HG02623 (cell line): ENCODE data around the gene TSEN15.

Experiments used
- ATAC-seq: cut with Tn5 transposase; IDR thresholded peaks from one replicate; pipeline ENCODE4 v1.9.1; 2021; ENCODE audit warnings: moderate library complexity; ENCODE audit not compliant: unreplicated experiment

TSEN15 gene

DNA sequence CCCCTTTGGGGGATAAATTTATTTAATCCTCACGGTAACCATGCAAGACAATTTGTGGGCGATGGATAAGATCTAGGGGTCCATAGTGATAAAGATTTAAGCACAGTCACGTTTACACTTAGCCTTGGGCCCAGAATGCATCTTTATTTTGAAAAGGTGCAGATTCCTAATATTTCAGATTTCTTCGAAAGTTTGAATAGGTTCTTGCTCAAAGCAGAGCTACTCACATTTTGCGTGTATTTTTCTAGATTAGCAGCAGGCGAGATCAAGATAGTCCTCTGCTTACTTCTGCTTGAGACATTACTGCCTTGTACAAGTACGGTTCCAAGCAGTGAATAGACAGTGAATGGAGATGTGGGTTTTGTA lies 647 bp downstream of the TSEN15 start:
- no peak for ATAC-seq

DNA sequence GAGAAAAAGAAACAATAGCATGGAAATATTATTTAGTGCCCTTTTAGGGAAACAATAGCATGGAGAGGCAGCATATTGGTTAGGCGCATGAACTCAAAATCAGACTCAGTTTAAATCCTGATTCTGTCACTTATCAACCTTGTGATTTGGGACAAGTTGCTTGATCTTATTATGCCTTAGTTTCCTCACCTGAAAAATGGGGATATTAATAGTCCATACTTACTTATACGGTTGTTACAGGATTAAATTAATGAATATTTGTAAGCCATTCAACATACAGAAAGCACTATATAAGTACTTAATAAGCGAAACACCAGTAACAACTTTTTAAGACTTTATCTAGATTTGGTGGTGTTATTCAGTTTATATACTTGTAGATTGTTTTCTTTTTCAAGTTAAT lies 1.2 kb downstream of the TSEN15 start:
- ATAC-seq = no peak

GRCh38 chr1:184053881-184054280 lies 2.4 kb downstream of the TSEN15 start:
- ATAC-seq = no peak

- no peak for ATAC-seq
Observed at GRCh38 chr1:184056921-184057555, 5.5 kb downstream of the TSEN15 start.

DNA sequence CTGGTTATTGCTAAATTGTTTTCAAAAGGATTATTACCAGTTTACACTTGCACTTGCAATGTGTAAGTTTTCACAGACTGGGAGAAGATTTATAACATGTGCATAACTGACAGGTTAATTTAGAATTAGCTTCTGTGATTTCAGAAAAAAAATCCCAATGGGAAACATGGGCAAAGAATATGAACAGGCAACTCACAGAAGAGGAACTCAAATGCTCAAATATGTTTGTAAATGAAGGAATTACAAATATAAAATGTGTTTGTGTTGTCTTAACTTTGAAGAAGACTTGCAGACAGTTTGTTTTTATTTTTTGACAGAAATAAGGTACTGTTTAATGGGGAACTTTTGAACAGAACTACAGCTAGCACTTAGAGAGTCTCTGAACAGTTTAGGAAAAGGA lies 8.4 kb downstream of the TSEN15 start:
- ATAC-seq = no peak

DNA sequence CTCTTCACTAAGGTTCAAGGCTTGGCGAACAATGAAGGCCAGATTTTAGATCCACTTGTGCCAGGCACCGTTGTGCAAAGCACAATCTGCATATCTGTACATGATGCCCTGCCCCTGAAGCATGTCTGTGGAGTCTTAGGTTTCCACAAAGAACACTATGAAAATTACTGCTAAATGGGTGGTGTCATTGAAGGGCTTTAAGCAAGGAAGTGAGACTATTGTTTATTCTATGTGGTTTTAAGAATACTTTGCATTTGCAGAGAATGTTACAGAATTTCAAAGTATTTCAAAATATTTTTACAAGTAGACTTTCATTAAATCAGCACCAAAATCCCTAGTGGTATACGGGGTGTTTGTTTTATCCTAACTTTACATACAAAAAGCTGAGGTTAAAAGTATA lies 8.8 kb downstream of the TSEN15 start:
- no peak for ATAC-seq

- no peak for ATAC-seq
Observed at GRCh38 chr1:184061396-184062003, 10.0 kb downstream of the TSEN15 start.

DNA sequence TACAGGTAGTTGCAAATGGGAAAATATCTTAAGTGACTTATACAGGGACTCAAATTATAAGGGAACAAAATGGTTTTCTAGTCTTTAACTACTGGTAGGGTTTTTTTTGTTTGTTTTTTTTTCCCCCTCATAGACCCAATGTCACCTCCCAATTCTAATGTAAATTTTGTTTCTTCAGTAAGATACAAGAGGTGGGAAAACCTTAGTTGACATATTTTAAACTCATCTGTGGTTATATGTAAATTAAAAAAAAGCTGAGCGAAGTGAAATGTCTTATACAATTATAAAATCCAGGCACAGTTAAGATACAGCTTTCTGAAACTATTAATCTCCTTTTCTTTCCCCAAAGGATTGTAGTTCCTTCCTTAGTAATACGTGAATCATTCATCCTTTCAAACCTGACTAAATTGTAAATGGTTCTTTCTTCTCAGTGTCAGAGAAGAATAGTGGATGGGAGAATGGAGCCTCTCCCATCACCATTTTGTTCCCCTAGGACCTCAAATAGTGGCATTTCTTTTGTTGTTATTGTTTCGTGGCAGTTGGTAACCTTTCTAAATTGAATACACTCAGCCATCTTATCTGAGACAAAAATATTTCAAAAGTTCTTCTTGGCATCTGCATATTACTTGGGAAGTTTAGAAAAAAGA lies 11.2 kb downstream of the TSEN15 start:
- no peak for ATAC-seq

GRCh38 chr1:184065559-184065958 lies 14.0 kb downstream of the TSEN15 start:
- no peak for ATAC-seq

DNA sequence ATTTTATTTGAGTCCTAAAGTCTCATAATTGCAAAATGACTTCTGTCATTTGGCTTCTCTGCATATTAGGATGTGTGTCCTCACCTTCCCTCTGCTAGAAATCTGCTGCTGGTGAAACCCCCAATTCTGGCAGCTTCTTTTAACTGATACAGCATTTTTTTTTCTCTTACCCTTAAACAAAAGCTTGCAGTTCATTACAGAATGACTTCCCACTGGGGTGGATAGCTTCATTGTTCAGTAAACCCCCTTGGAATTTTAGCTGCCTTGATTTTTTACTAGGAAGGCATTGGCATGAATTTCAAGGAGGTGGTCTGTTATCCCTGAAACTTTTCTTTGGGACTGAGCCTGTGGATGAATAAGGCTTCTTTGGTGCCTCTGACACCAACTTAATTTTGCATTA lies 16.8 kb downstream of the TSEN15 start:
- no peak for ATAC-seq

- no peak for ATAC-seq
Observed at GRCh38 chr1:184069675-184070074, 18.1 kb downstream of the TSEN15 start.

GRCh38 chr1:184072376-184072775 lies 20.8 kb downstream of the TSEN15 start:
- ATAC-seq = no peak

GRCh38 chr1:184074383-184074782 lies 22.9 kb downstream of the TSEN15 start:
- ATAC-seq = no peak

DNA sequence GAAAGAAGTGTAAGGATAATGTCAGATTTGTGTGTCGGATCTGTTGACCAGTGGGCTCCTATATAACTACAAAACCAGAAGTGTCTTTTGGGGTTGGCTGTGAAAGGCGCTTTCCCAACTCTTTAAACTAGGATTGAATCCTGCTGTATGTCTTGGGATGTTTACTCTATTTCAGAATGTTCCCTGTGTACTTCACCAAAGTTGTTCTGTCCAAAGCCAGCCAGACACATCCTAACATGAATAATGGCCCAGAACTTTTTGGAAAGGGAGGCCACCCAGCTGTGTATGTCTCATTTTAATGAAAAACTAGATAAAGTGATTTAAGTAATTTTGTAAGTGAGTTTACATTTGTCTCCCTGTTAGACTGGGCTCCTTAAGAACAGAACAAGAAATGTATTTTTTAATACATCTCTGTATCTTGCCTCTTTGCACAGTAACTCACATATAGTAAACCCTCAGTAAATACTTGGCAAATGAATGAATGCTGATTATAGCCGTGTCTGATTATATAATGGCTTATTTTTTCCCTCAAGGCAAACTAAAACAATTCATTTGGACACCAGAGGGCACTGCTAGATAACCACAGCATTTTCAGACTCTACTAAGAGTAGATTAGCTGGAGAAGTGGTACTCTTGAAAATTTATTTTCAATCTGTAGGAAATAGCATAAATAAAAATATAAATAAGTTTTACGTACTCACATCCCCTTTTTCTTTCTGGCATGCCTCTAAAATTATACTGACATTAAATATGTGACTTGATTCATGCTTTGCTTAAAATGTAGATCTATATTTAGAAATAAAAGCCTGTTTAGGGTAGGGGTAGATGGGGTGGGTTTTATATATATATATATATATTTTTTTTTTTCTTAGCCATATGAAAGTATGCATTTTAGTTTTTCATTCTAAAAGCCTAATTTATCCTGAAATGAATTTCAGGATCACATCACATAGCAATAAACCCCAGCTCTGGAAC lies 23.8 kb downstream of the TSEN15 start:
- no peak for ATAC-seq

DNA sequence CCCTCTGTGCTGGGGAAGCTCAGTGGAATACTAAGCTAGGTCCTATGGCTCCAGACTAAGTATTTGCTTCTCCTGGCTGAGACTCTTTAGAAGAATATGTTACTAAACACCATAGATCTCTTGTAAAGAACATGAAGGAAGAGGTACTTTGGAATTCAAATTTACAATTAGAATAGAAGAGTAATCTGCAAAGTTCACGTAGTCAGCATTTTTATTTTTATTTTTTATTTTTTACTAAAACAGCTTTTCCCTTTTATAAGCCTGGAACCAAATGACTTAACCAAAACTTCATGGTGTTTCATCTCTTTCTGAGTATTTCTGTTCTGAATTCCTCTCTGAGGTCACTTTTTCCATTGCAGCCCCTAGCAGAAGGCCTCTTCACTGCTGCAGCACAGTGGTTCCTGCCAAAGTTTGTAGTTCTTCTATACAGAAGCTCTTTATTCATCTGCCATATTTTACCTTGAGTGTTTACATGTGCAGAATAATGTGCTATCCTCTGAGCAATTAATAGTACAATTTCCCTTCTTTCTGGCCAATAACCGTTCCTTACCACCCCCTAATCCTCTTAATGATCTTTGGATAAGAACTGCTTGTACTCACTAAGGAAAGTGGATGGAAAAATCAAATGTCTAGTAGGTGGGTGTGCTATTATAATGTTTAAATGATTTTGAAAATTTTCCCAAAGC lies 27.2 kb downstream of the TSEN15 start:
- no peak for ATAC-seq

DNA sequence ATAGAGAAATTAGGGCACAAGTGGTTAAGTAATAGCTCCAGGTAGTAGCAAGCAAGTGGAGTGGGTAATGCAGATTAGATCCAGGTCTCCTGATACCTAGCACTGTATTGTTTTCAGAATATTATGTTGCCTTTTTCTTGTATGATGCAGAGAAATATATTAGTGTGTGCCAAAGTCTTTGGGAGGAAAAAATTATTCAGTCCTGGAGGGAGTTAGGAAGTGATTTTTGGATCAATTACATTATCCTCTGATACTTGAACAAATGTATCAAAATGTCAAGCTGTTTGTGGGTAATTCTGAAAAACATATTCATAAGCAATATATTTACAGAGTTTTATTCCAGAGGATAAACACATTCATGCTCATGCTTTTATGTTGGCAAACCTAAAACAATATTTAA lies 28.8 kb downstream of the TSEN15 start:
- ATAC-seq = no peak

- no peak for ATAC-seq
Observed at GRCh38 chr1:184082541-184083415, 31.2 kb downstream of the TSEN15 start.

DNA sequence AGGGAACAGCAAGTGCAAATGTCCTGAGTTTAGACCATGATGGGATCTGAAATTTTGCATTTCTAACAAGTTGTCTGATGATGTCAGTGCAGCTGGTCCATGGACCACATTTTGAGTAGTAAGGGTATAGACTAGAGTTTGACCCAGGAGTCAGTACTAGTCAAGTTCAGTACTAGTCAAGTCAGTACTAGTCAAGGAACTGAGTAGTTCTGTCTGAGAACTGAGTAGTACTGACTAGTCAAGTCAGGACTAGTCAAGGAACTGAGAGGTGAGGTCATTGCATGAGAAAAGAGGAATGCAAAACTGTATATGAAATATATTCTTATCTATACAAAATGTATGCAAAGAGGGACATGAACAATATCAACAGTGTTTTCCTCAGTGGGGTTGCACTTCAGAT lies 34.1 kb downstream of the TSEN15 start:
- ATAC-seq = no peak

GRCh38 chr1:184088037-184088436 lies 36.5 kb downstream of the TSEN15 start:
- ATAC-seq = no peak

DNA sequence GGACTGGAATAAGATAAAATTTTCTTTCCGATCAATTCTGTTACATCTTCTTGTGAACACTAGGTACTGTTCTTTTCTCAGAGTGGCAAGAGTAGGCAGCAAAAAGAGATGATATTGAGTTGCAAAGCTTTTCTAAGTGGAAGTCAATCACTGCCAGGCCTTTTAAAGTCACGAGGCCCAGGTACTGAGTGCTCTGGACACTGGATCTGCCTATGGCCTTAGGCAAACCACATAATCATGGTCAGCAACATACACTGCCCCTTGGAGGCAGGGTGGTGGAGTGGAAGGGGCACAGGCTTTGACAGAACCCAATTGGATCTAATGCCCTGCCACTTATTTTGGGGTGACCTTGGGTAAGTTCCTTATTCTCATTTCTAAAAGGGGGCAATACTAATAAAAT lies 41.5 kb downstream of the TSEN15 start:
- no peak for ATAC-seq
